Stimulated activated CD4-positive, alpha-beta T cell treated with anti-CD3 and anti-CD28 coated beads, Interleukin-15, amount 100 ng/mL, for 1 hour (primary cell): Measurements from ENCODE around the gene OPRL1.

Experiments used
- DNase-seq, 2 donors: peaks; one replicate each; pipeline ENCODE4 v3.0.0-alpha.2; 2020; ENCODE audit warnings: low read depth in 1 of 2, low spot score in 1 of 2

OPRL1 gene

DNA sequence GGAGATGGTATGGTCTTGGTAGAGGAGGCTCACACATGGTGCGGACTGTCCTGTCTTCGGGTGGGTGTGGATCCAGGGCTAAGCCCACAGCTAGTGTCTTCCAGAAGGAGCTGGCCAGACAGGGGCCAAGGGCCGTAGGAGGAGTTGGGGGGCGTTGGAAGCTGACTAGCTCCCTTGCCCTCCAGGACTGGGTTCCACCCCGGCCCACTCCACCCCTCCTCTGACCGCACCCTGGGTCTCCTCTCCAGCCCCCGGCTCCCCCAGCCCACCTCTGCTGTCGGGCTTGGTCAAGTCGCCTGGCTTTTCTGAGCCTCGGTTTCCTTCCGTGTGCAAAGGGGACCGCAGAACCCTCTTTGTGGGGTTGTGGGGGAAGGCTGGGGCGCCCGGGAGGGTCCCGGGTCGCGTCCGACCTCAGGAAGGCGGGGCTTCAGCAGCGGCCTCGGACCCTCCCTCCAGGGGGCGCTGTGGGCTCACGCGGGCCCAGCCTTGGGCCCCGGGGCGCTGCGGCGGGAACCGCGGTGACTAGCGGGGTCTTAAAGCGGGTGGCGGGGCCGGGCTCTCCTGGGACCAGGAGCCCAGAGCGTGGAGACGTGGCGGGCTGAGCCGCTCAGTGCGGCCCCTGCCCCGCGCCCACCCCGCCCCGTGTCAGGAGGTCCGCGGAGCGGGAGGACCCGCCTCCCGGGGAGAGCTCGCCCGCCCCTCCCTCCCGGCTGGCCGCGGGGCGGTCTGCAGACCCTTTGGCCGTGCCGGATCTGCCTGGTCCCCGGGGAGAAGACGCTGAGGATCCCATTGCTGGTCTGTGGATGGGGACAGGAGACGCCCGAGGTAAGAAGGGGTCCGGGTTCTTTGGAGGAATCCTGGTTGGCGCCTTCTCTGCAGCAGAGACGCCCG, 22.1 kb downstream of the OPRL1 start:
- peak; percentile 42 to 62 for DNase-seq

DNA sequence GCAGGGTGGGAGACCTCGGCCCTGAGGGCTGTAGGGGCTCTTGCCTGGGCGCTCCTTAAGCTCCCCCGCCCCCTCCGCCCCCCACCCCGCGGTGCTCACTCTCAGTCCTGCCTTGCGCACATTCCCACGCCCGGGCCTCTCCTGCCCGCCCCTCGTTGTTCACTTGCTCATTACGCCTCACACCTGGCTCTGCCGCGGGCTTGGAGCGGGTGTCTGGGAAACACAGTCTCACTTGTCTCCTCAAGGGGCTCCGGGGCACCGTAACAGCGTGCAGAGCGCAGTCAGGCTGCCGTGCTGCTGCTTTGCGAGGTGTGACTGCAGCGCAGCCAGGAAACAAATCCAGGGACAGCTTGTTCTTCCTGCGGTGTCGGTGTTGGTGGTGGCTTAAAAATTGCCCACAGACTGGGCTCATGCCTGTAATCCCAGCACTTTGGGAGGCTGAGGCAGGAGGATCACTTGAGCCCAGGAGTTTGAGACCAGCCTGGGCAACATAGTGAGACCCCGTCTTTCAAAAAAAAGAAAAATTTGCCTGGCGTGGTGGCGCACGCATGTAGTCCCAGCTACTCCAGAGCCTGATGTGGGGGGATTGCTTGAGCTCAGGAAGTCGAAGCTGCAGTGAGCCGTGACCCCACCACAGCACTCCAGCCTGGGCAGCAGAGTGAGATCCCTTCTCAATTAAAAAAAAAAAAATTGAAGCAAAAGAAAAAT, 22.9 kb downstream of the OPRL1 start:
- DNase-seq, result no peak

- DNase-seq, result no peak
Observed at GRCh38 chr20:64103871-64104666, 24.2 kb downstream of the OPRL1 start.

DNA sequence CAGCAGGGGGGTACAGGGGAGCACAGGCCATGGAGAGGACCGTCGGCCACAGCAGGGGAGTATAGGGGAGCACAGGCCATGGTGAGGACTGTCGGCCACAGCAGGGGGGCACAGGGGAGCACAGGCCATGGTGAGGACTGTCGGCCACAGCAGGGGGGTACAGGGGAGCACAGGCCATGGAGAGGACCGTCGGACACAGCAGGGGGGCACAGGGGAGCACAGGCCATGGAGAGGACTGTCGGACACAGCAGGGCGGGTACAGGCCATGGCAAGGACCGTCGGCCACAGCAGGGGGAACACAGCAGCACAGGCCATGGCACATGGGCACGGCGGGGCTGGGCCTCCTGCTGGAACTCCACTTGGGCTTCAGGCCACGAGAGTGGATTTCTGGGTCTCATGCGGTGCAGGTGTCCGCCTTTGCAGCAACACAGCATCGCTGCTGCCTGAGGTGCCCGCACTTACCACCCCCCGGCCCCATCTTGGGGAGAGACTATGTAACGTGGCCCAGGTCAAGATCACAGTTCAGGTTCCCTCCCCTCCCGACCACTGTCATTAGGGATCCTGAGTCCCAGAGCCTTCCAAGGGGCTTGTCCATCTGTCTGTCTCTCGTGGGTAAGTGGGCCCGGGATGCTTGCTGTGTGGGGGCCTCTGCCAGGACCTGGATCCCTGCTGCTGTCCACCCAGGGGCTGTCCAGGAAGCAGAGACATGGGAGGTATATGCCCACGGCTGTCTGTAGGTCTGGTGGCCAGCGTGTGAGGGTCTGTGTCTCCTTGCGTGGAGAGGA, 25.0 kb downstream of the OPRL1 start:
- DNase-seq, result no peak

DNA sequence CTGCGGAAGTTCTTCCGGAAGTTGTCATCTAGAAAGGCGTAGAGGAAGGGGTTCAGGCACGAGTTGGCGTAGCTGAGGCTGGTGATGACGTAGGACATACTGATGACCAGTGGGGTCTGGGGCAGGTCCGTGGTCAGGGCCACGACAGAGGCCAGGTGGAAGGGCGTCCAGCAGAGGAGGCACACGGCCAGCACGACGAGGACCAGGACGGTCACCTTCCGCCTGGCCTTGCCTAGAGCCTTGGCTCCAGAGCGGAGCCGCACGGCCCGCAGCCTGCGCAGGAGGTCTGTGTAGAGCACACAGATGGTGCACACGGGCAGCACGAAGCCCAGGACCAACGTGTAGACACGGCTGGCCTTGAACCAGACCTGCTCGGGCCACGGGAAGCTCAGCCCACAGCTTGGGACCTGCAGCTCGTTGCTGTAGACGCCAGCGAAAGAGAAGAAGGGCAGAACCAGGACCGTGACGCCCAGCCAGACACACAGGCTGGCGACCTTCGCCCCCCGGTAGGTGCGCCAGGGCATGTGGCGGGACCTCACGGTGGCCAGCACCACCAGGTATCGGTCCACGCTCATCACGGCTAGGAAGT, 26.1 kb downstream of the OPRL1 start:
- DNase-seq, result no peak

GRCh38 chr20:64106435-64106961, 26.6 kb downstream of the OPRL1 start:
- no peak for DNase-seq

DNA sequence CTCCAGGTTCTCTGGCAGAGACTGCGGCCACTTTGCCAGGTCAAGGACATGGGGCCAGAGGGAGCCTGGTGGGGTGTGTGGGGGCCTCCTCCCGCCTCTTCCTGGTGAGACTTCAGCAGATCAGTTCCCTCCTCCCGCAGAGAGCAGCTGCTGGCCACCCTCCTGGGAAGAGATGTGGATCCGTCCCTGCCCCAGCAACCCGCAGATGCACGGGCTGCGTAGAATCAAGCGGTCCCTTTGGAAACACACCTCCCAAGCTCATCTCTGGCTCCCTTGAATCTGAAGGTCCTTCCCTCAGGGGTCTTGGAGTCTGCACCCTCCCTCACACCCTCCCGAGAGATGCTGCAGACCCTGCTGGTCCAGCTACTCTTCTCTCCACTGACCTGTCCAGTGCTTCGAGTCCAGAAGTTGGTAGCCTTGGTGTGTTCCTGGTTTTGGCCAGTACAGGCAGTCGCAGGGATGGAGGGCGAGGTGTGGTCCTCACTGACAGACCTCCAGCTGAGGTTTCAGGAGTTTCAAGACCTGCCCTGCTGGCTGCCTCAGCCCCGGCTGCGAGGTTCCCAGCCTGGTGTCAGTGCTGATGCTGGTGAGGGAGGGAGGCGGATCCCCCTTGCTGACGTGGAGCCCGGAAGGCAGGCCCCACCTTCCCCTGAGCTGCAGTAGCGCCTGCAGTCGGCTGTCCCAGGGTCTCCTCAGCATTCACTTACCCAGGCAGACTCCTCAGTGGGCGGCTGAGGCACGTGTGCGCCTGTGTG, 27.3 kb downstream of the OPRL1 start, which contains the start of gene NPBWR2:
TSS of gene NPBWR2 (minus strand) at position 585 of the 755 bp plus-strand sequence. CDS start 734 bp downstream, outside the sequence.
- DNase-seq, result no peak

GRCh38 chr20:64107736-64108457, 28.0 kb downstream of the OPRL1 start:
- DNase-seq, result no peak

GRCh38 chr20:64108731-64109681, 29.1 kb downstream of the OPRL1 start:
- DNase-seq, result no peak

DNA sequence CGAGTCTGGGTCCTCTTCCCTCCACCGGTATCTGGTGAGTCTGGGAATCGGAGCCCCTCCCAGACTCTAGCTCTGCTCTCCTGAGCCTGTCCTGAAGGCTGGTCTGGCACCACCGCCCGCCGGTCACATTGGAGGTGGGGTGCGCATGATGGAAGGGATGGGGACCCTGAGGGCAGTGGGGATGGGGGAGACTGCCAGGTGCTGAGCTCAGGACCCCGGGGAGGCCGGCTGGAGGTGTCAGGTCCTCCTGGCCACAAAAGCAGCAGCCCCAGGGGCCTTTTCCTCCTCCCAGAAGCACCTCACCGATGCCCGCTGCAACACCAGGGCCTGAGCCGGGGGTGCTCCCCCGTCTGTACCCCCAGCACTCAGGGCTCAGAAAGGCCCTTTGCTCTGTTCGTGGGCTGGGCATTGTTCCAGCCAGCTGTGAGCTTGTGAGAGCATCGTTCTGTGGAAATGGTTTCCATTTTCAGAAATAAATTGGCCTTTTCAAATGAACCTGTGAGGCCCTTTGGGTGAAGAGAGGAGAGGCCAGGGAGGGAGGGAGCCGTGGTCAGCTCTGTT, 30.0 kb downstream of the OPRL1 start:
- DNase-seq, result no peak

- DNase-seq, result no peak
Observed at GRCh38 chr20:64110411-64111068, 30.7 kb downstream of the OPRL1 start.

DNA sequence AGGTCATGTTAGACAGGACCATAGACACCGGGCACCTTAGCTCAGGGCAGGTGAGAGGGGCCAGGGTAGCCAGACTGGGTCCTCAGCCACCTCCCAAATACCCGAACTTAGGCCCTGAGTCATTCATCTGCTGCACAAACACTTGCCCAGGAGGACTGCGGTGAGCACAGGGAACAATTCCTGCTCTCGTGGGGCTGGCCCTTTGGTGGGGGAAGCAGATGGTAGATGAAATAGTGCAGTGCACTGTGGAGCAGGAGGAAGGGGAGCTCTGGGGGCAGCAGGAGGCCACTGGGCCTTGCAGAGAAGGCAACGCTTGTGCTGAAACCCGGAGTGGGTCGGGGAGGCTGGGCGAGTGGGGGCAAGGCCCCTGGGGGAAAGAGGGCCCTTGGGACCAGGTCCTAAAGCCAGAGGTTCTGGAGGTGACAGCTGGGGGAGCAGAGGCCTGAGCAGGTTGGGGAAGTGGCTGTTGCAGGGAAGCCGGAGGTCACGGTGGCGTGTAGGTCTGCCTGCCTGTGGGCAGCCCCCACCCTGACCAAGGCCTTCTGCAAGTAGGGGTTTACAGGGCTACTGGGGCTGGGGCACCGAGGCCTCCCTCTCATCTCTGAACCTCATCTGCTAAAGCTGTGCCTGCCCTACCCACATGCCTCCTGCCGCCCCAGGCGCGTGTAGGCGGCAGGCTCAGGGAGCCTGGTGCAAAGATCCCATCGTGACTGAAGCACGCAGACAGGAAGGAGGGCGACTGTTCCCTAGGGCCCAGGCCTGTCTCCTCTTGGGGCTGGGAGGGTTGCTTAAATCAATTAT, 32.2 kb downstream of the OPRL1 start:
- DNase-seq, result no peak

DNA sequence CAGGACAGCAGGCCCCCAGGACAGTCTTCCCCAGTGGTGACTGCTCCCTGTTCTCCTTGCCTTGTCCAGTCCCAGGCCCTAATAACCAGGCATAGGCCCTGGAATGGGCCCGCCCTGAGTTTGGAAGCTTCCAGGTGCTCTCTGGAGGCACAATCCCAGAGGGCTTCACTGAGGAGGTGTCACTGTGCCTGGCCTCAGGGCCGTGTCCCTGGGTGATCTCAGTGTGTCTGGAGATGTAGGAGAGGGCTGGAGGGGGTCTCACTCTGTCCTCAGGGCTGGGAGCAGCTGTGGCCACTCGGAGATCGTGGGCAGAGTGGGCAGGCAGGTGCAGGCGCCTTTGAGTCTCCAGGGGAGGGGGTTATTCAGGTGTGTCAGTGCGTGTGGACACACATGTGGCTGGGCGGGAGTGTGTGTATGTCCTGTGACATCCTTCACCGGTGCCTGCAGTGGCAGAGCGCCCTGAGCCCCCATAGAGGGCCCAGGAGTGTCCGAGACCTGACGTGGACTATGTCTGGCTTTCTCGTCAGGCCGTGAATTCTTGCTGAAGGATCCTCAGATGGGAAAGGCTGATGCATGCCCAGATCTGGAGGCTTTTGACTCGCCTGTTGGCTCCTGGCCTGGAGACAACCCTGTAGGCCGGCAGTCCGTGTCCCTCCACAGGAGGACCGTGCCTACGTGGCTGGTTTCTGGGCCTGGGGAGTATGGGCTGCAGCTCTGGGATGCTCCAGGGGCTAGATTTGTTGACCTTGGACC, 33.0 kb downstream of the OPRL1 start:
- DNase-seq, result no peak

- DNase-seq, result no peak
Observed at GRCh38 chr20:64113444-64113775, 33.5 kb downstream of the OPRL1 start.

DNA sequence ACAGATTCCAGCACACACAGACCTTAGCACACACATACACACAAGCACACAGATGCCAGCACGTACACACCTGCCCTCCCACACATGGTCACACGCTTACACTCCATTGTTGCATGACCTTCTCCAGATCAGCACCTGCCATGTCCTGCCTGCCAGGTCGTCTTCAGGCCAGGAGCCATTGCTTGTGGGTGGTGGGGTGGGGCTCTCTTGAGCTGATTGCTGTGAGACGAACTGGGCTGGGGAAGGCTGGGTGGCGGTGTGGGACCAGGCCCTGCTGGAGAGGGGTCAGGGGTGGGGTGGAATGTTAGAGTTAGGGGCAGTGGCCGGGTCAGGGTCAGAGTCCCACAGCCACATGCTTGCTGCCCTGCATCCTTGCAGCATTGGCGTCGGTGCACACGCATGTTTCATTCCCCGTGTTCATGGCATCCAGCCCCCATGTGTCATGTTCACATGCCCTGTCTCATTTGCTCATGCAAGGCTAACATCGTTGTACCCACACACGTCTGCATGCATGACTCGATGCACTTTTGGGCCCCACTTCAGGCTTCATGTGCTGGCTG, 34.0 kb downstream of the OPRL1 start:
- DNase-seq, result no peak
